GM20431 (cell line): ENCODE data around the gene SPRR2D.
"Not testable (repeated sequence)": the region's sequence is repeated elsewhere in the genome, so short reads cannot be mapped to it uniquely, and the experiment has no call there.

Experiments used
- in situ Hi-C: fragments of 300-500 bp; cut with MseI, MboI; formaldehyde crosslinking; loops from one replicate; pipeline ENCODE4 v1.15.0; 2020; ENCODE audit warnings: low sequenced_read_pairs; ENCODE audit not compliant: unreplicated experiment

Gene SPRR2D

GRCh38 chr1:153022340-153022739, 18.6 kb downstream of the SPRR2D start:
- in situ Hi-C loops: not testable (repeated sequence)

DNA sequence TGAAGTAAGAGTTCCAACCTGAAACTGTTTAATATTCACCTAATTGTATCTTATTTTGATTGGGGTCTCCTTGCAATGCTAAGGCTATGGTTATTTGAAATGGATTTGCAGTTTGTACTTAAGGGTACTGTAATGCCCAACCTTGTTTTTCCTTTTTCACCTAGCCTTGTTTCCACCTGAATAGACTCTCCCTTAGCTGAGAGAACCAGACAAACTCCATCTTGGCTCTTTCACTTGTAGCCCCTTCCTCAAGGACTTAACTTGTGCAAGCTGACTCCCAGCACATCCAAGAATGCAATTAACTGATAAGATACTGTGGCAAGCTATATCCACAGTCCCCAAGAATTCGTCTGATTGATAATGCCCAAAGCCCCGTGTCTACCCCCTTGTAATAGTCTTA, 19.1 kb downstream of the SPRR2D start:
- in situ Hi-C loops: not testable (repeated sequence)

GRCh38 chr1:153011235-153011758, 29.6 kb downstream of the SPRR2D start:
- in situ Hi-C loops: not testable (repeated sequence)

GRCh38 chr1:153001382-153001781, 39.5 kb downstream of the SPRR2D start, which contains the start of gene SPRR3:
Gene SPRR3 (plus strand): TSS chr1:153001749. CDS start chr1:153003021, 1,272 bp downstream.
- in situ Hi-C loops: no loop called here

GRCh38 chr1:153000294-153000693, 40.6 kb downstream of the SPRR2D start:
- in situ Hi-C loops: no loop called here

GRCh38 chr1:152999818-153000217, 41.1 kb downstream of the SPRR2D start:
- in situ Hi-C loops: no loop called here

GRCh38 chr1:152998476-152998875, 42.4 kb downstream of the SPRR2D start:
- in situ Hi-C loops: no loop called here

DNA sequence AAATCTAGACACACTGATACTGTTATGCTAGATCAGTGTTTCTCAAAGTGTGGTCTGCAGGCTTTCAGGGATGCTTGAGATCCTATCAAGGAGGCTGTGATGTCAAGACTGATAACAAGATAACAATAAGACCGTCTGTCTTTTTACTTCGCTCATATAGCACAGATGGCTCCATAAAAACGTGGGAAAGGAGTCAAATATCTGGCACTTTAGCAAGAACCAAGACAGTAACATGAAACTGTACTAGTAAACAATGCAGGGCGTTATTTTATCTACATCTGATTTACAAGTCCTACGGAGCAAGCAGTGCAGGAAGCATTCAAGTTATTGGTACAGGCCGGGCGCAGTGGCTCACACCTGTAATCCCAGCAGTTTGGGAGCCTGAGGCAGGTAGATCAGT, 43.0 kb downstream of the SPRR2D start:
- in situ Hi-C loops: no loop called here

DNA sequence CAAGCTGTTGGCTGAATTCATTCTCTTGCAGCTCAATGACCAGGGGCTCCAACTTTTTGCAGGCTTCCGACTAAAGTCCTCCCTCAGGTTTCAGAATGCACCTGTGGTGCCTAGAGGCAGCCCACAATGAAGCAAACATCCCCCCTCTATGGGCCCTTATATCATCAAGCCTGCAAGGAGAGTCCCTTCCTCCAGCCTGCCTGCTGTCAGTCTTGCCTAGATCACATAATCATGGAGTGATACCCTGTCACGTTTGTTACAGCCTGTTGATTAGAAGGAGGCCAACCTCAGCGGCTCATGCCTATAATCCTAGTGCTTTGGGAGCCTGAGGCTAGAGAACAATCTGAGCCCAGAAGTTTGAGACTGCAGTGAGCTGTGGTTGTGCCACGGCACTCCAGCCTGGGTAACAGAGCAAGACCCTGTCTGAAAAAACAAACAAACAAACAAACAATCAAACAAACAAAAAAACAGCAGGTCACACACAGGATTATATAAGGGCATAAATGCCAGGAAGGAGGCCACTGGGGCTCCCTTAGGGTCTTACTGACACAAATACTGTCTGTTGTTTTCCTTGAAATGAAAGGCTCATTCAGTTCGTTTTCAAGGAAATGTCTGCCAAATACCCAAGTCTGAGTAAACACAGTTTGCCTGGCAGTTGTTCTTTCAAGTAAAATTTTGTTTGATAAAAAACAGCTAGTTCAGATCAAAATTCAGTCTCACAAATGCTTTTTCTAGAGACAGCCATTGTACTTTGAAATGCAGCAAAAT, 44.1 kb downstream of the SPRR2D start:
- in situ Hi-C loops: no loop called here

DNA sequence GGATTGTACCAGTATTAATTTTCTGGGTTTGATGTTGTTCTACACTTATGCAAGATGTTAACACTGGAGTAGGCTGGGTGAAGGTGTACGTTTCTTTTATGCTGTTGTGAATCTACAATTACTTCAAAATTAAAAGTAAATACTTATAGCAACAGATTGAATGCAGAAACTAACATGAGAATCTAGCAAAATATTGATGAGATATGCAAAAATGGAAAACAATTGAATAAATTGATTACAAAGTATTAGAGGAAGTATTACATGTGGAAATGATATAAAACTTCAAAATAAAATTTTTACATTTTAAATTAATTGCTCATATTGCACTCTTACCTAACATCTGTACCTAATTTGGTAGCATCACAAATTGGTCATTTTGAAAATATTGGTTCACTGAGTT, 45.1 kb downstream of the SPRR2D start:
- in situ Hi-C loops: no loop called here

DNA sequence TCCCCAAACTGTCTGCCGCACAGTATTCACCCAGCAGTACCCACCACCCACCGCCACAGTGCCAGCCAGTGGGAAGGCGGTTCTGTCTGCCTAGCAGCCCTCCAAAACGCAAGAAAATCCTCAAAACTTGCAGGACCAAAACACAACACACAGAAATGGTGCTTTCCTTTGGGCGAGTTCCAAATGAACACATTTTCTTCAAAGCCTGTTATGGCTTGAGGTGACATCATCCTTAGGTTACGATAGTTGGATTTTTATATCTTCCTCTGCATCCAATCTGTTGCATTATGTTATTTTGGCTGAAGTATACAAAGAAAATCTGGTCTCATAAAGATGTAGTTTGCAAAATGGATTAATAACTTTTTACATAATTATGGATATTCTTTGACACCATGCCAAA, 47.7 kb downstream of the SPRR2D start:
- in situ Hi-C loops: no loop called here
